H1 (cell line): ENCODE data around the gene FRMD3. TPM values are rescaled to one million over a fixed set of nuclear protein-coding genes. Genes with fewer than 3 reads are reported as not detected.

Experiments used
- polyA plus RNA-seq, 7 experiments: library from polyadenylated mRNA; depleted of rRNA in 3 of 7; stranded (reverse) in 5 of 7; unstranded in 2 of 7; fragments of >200 nt in 5 of 7; fragments of 200-250 nt in 2 of 7; gene quantifications; 1 replicate in 5 of 7; 2 replicates in 1 of 7; 4 replicates in 1 of 7; pipeline versions ENCODE4 v1.2.1 to v1.2.3, GENCODE V29; 2011 to 2013; ENCODE audit warnings: missing spikeins in 2 of 7, mixed read lengths in 2 of 7
- total RNA-seq: library from RNA; stranded (reverse); fragmentation: NEBNext Ultra II Directional; extraction: Animal tissue kit (Norgen Biotek cat#: 25700); gene quantifications from 2 replicates; pipeline ENCODE4 v1.2.1, GENCODE V29; 2021
- TF ChIP-seq, protein P1 (sequence below): IDR thresholded peaks from 2 replicates; pipeline ENCODE4 v1.6.1; 2011; ENCODE audit warnings: low read depth, mild to moderate bottlenecking, low read length; ENCODE audit not compliant: insufficient read depth

Gene FRMD3
- total and polyA plus RNA-seq, 2 of the 8 experiments (the other 6 are each of a cell fraction or from before 2014, with no cell fraction given), result 0.15 to 1.4 TPM

DNA sequence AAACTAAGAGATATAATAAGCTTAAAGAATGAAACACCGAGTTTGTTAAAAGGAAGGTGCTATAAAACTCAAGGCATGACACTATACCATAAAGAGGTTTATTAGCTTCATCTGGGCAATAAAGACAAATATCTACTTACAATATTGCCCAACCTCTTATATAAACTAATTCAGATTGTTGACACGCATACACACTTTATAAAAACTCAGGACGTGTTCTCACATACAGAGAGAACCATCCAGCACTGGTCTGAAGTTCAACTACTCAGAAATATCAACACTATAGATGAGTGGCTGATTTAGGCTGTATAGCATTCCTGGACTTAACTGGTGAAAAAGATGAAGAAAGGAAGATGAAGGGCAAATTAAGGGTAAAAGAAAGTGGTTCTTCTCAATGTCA lies 81.2 kb downstream of the FRMD3 start (continued):
- TF ChIP-seq, protein P1, sequence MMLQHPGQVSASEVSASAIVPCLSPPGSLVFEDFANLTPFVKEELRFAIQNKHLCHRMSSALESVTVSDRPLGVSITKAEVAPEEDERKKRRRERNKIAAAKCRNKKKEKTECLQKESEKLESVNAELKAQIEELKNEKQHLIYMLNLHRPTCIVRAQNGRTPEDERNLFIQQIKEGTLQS, result no peak
